ENCODE measurements around the gene PEG3.
"Not testable (repeated sequence)": the region's sequence is repeated elsewhere in the genome, so short reads cannot be mapped to it uniquely, and the experiment has no call there.

Gene PEG3

DNA sequence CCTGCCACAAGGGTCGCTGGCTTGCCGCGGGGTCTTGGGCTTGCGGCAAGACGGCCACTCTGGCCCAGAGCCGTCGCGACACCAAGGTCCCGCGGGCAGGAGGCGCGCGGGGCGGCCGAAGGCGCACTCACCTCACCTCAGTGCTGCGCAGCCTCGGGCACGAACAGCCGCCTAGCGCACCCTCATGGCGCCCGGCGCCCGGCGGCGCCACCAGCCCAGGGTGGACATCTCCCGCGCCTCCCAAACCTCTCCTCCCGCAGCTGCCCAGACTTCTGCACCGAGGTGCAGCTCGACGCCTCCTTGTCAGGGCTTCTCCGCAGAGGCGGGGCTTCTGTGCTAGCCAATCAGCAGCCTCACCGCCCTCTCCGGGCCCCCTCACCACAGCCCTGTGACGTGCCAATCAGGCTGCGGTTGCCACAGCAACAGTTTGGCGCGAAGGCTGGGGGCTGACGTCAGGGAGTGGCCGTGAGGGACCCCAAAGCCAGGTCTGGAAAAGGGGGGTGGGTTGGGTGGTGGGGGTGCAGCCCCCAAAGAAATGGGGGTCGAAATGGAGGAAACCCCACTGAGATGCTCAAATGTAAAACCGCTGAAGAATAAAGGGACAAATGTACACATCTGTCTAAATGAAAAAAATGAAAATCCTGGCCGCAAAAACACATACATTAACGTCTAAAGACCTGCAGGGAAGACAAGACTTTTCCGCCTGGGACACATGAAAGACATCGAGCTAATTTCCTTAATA is at the start of gene PEG3, which contains the start of gene ZIM2:
Gene PEG3, minus strand, starts transcription at position 276 of the 742 bp plus-strand sequence. CDS start 16,071 bp downstream, outside the sequence.
Gene ZIM2, minus strand, starts transcription at position 276 of the 742 bp plus-strand sequence. CDS start 16,449 bp downstream, outside the sequence.
- no peak for DNase-seq

GRCh38 chr19:56885173-56885985 is 44.9 kb upstream of the PEG3 start:
- DNase-seq: no peak

DNA sequence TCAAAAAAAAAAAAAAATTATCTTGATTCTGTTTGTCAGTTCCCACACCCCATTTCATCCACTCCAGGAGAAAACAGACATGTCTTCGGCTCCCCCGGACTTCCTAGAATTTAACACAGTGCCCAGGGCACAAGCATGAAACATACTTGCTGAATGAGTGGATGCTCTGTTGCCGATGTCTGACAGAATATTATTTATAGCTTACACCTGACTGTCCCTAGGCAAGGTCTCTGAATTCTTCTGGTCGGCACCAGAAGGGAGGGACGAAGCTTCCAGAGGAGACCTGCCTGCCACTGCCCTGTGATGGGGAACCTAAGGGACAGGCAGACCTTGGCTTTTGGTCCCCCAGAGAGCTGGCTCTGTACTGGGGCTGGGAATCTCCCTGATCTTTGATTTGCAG is 43.9 kb upstream of the PEG3 start:
- no peak for DNase-seq

GRCh38 chr19:56880592-56881190 is 40.2 kb upstream of the PEG3 start:
- no peak for DNase-seq

DNA sequence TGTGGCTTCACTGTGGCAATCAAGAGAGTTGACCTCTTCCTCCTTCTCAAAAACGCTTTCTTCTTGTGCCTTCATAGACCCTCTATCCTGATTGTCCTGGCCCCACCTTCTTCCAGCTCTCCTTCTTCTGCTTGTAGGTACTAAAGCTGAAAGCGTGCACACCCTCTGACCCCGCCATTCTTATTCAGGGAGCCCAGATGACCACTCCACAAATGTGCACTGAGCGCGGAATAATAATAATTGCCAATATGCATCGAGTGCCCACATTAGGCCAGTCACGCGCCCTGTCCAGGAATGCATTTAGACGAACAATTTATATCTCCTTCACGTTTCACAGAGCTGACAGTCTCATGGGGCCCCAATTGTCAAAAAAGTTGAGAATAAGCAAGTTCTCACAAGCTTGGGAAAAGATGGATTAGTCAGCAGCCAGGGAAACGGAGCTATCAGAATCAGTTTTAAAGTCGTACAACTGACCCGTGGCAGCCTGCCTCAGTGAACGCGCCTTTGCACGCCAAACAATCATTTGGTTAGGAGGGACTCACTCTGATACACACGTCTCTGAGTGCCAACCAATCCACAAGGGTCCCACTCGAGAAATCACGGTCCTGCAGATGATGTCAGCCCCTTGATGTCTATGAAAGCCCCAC is 36.7 kb upstream of the PEG3 start:
- DNase-seq: no peak

DNA sequence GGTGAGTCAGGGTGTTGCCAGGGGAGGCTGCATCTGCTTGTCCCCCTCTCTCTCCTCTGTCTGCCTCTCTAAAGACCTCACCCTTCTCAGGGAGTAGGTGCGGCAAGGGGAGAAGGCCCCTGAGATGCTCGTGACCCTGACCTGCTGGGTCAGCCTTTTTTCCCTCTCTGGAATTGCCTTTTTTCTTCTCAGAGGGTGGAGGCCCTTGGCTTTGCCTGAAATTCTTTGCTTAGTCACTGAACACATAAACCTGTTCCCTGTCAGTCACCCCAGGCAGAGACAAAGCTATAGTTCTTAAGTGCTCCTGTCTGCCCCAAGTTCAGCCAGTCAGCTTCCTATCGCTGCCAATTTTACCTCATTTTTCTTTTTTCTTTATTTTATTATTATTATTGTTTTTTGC is 35.2 kb upstream of the PEG3 start:
- no peak for DNase-seq

DNA sequence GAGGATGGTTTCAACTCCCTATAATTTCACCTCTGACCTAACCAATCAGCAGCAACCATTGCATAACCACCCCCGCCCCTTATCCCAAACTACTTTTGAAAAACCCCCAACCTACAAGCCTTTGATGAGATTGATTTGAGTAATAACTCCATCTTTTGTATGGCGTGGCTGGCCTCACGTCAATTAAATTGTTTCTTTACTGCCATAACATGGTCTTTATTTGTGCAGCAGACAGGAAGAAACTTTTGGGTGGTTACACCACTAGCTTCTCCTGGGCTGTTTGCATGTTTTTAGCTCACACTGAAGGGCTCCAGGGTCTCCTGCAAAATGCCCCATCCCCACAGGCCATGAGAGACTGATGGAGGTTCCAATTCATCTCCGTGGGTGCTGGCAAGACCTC is 34.0 kb upstream of the PEG3 start:
- no peak for DNase-seq

DNA sequence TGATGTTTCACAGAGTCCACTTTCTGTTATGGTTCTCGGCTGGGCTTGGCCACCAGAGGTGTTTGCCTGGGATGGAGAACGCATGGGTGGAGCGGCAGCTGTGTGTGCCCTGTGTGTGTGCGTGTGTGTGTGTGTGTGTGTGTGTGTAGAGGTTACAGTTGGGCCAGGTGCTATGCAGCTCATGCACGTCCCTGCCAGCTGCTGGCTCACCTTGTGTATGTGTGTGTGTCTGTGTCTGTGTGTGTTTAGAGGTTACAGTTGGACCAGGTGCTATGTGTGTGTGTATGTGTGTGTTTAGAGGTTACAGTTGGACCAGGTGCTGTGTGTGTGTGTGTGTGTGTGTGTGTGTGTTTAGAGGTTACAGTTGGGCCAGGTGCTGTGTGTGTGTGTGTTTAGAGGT is 33.0 kb upstream of the PEG3 start:
- DNase-seq: no peak

- DNase-seq: no peak
These were observed 29.4 kb upstream of the PEG3 start for GRCh38 chr19:56869886-56870285.

GRCh38 chr19:56868446-56868845 is 27.9 kb upstream of the PEG3 start:
- DNase-seq: no peak

DNA sequence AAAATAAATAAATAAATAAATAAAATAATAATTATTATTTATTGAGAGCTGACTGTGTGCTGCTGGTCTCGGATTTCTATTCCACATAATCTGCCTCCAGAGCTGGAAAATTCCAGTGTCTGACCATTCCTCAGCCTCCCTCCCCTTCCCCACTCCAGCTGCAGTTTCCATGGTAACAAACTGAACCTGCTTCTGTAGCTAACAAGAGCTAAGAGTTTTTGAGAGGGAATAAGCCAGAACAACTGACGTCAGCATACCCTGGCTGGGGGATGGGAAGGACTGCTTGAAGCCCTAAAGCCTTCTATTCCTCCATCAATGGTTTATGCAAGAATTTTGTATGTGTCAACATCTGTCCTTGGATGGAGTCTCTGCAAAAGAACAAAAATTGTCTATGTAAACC is 26.0 kb upstream of the PEG3 start:
- DNase-seq: no peak

DNA sequence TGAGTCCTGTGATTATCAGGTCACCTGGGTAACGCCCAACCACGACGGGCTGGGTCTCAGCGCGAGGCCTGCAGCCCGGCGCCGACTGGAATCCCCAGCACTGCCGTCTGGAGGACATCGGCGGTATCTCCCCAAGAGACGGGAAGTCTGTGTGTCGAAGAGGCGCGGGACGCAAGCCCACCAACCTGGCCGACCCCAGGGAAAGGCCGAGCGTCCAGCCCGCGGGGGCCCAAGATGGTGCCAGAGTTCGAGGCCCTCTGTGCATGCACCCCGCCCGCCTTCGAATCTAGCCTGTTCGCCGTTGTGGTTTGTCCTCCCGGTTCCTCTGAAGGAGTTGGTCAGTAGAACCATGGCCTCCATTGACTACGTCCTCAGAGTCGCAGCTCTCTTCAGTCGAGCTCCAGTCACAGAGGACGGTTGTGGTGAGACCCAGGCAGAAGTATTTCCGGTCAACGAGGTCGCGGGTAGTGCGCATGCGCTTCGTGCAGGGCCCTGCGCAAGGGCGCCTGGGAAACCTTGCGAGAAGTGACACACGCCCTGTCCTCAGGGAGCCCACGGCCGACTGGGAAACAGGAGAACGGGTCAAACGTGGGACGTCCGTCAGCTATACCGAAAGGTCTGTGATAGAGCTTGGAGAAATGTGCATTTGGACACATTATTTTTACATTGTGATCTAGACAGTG is 24.1 kb upstream of the PEG3 start:
- no peak for DNase-seq

DNA sequence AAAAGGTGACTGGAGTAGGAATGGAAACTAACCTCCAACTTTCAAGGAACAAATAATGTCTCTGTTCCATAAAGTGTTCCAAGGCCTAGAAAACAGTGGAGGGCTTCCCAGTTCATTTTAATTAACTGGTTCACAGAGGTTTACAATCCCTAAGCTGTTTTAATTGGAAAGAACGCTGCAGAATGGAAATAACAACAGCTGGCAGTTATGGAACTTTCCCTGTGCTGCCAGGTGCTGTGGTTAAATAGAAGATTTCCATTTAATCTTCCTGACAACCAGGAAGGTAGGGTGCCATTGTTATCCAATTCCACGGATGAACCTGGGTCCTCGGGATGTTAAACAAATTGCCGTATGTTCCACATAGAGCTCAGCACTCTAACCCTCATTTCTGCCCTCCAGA is 22.2 kb upstream of the PEG3 start:
- DNase-seq: no peak

GRCh38 chr19:56860409-56860808 is 19.9 kb upstream of the PEG3 start:
- not testable (repeated sequence) for DNase-seq

- no peak for DNase-seq
These were observed 17.5 kb upstream of the PEG3 start for GRCh38 chr19:56858026-56858425.

GRCh38 chr19:56856822-56857221 is 16.3 kb upstream of the PEG3 start:
- DNase-seq: no peak

GRCh38 chr19:56852361-56852760 is 11.8 kb upstream of the PEG3 start:
- DNase-seq: not testable (repeated sequence)

DNA sequence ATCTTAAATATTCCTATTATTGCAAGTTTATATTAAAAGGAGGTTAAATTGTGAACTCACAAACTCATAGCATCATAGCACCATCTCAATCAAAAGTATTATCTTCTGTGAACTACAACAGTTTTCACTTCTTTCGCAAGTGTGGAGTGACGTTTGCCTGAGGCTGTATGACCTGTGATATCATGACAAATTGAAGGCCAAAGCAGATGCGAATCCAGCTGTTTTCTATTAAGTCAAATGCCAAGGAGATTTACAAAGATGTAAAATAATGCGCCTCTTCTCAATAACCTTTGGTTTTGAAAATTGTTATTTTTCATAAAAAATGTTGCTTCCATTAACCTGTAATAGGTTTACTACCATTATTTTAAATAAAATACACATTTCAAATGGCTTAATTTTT is 7.6 kb upstream of the PEG3 start:
- no peak for DNase-seq

DNA sequence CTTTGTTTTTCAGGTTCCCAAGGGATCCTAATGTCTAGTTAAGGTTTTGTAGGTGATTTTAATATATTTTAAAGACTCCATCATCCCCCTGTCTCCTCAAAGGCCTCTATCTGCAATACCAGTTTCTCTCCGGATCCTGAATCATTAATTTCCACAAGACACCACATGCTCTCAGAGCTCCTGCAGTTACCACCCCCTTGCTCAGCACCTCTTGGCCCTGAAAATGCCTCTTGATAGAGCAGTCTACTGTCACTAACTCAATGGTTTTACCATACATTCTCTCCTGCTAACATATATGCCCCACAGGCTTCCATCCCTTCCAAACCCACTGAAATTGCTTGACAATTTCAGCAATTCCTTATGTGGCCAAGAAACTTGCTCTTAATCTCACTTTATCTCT is 1.9 kb upstream of the PEG3 start:
- DNase-seq: no peak

GRCh38 chr19:56841193-56841543 is 642 bp upstream of the PEG3 start:
- no peak for DNase-seq

DNA sequence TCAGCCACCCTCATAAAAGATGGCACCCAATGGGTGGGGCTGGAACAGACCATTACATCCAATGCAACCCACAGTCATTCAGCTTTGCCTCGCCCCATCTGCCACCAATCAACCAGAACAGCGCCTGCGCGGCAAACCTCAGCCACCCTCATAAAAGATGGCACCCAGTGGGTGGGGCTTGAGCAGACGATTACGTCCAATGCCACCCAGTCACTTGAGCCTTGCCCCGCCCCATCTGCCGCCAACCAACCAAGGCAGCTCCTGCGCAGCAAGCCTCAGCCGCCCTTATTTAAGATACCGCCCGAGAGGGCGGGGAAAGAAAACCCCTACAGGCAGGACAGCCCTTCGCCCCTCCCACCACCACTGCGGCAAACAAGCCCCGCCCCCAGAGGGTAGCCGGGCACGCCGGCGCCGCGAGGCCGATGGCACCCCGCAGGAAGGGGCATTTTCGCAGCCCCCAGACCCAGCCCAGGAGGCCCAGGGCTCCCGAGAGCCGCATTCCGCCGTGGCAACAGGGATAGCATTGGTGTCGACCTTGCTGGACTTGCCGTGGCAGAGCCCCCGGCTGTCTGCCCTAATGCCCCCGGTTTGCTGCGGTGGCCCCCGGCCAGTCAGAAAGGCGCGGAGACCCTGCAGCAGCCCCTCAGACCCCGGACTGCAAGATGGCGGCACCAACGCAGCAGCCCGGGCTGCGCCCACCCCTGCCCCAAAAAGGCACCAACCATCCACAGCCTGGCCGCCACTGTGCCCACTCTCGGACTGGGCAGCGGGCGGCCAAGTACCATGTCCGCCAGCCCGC is 675 bp downstream of the PEG3 start:
- no peak for DNase-seq

Measured in 8988T (cell line).